Adipocyte (in vitro differentiated cells): ENCODE data around the gene FREM1.

ENCODE experiments used
- DNase-seq: peaks from one replicate; pipeline ENCODE4 v3.0.0-alpha.2; 2015; ENCODE audit warnings: low read depth
- H3K27me3 ChIP-seq: replicated peaks from 2 replicates; pipeline ENCODE4 v1.7.0; 2013; ENCODE audit warnings: mild to moderate bottlenecking, low read length, moderate library complexity; ENCODE audit not compliant: control insufficient read depth, insufficient read depth
- H3K36me3 ChIP-seq: 2 replicates; pipeline ENCODE4 v1.7.0; 2013; ENCODE audit warnings: low read length, mild to moderate bottlenecking, moderate library complexity; ENCODE audit not compliant: control insufficient read depth, insufficient read depth, severe bottlenecking
- H3K4me1 ChIP-seq: 2 replicates; pipeline ENCODE4 v1.7.0; 2013; ENCODE audit warnings: mild to moderate bottlenecking, low read length, moderate library complexity; ENCODE audit not compliant: control insufficient read depth, insufficient read depth
- H3K4me3 ChIP-seq: 2 replicates; pipeline ENCODE4 v1.7.0; 2013; ENCODE audit warnings: mild to moderate bottlenecking, low read length, moderate library complexity
- H3K9ac ChIP-seq: 2 replicates; pipeline ENCODE4 v1.7.0; 2013; ENCODE audit warnings: mild to moderate bottlenecking, low read length, moderate library complexity
- H3K9me3 ChIP-seq: 2 replicates; pipeline ENCODE4 v1.7.0; 2013; ENCODE audit warnings: mild to moderate bottlenecking, low read length, moderate library complexity; ENCODE audit not compliant: control insufficient read depth

The FREM1 gene

GRCh38 chr9:14723301-14723700 lies 186.9 kb downstream of the FREM1 start:
- no peak overlapping the region for H3K4me3 ChIP-seq
- no peaks in the 10 kb centered on the region for H3K4me1 ChIP-seq
- no peaks in the 10 kb centered on the region for H3K9me3 ChIP-seq
- no peaks in the 10 kb centered on the region for H3K36me3 ChIP-seq
- H3K27me3 ChIP-seq, result peaks cover 8% of the 10 kb centered on the region
- DNase-seq, result no peak
- no peak overlapping the region for H3K9ac ChIP-seq

GRCh38 chr9:14722391-14723035 lies 187.7 kb downstream of the FREM1 start, which contains the start of gene CER1:
Gene CER1 (minus strand): TSS chr9:14722733. CDS start chr9:14722672, 61 bp downstream.
- Histone ChIP-seq H3K4me3 (no peak within 1 kb of the TSS), H3K4me1 (no peaks in the 10 kb centered on the region), H3K9me3 (no peaks in the 10 kb centered on the region), H3K9ac (no peak within 1 kb of the TSS), H3K36me3 (no peaks in the 10 kb centered on the region), H3K27me3 (peaks cover 8% of the 10 kb centered on the region)
- no peak for DNase-seq

GRCh38 chr9:14719231-14719923 lies 190.9 kb downstream of the FREM1 start:
- no peaks in the 10 kb centered on the region for H3K36me3 ChIP-seq

GRCh38 chr9:14715102-14715501 lies 195.1 kb downstream of the FREM1 start:
- no peaks in the 10 kb centered on the region for H3K36me3 ChIP-seq
- no peaks in the 10 kb centered on the region for H3K9me3 ChIP-seq
- H3K4me3 ChIP-seq, result no peak overlapping the region
- H3K9ac ChIP-seq, result no peak overlapping the region
- H3K27me3 ChIP-seq, result peaks cover 5% of the 10 kb centered on the region
- no peaks in the 10 kb centered on the region for H3K4me1 ChIP-seq
- no peak for DNase-seq

More at GRCh38 chr9:14719231-14719923, 190.9 kb downstream of the FREM1 start:
- peaks cover 8% of the 10 kb centered on the region for H3K27me3 ChIP-seq
- no peaks in the 10 kb centered on the region for H3K9me3 ChIP-seq
- H3K9ac ChIP-seq, result no peak overlapping the region
- DNase-seq, result no peak
- H3K4me3 ChIP-seq, result no peak overlapping the region
- H3K4me1 ChIP-seq, result no peaks in the 10 kb centered on the region

- Histone ChIP-seq H3K36me3 (no peaks in the 10 kb centered on the region), H3K9me3 (peaks cover 4% of the 10 kb centered on the region), H3K27me3 (no peaks in the 10 kb centered on the region), H3K9ac (no peak overlapping the region), H3K4me1 (no peaks in the 10 kb centered on the region), H3K4me3 (no peak overlapping the region)
- no peak for DNase-seq
Observed at GRCh38 chr9:14713187-14713767, 197.0 kb downstream of the FREM1 start.

GRCh38 chr9:14710804-14711203 lies 199.4 kb downstream of the FREM1 start:
- H3K36me3 ChIP-seq, result no peaks in the 10 kb centered on the region
- H3K9me3 ChIP-seq, result peaks cover 22% of the 10 kb centered on the region
- H3K4me1 ChIP-seq, result no peaks in the 10 kb centered on the region
- no peak for DNase-seq
- no peaks in the 10 kb centered on the region for H3K27me3 ChIP-seq
- H3K4me3 ChIP-seq, result no peak overlapping the region
- no peak overlapping the region for H3K9ac ChIP-seq

GRCh38 chr9:14706530-14707140 lies 203.6 kb downstream of the FREM1 start:
- no peak for DNase-seq
- H3K4me3 ChIP-seq, result no peak overlapping the region

GRCh38 chr9:14705079-14705478 lies 205.1 kb downstream of the FREM1 start:
- no peak overlapping the region for H3K9ac ChIP-seq
- peaks cover 20% of the 10 kb centered on the region for H3K27me3 ChIP-seq
- no peak for DNase-seq
- H3K4me1 ChIP-seq, result no peaks in the 10 kb centered on the region
- H3K4me3 ChIP-seq, result no peak overlapping the region
- peaks cover 34% of the 10 kb centered on the region for H3K9me3 ChIP-seq
- H3K36me3 ChIP-seq, result no peaks in the 10 kb centered on the region

More at GRCh38 chr9:14706530-14707140, 203.6 kb downstream of the FREM1 start:
- peaks cover 9% of the 10 kb centered on the region for H3K27me3 ChIP-seq
- no peaks in the 10 kb centered on the region for H3K36me3 ChIP-seq
- H3K9me3 ChIP-seq, result peaks cover 30% of the 10 kb centered on the region
- H3K4me1 ChIP-seq, result no peaks in the 10 kb centered on the region
- H3K9ac ChIP-seq, result no peak overlapping the region

GRCh38 chr9:14704281-14704680 lies 205.9 kb downstream of the FREM1 start:
- H3K9me3 ChIP-seq, result peaks cover 30% of the 10 kb centered on the region
- no peak for DNase-seq
- H3K27me3 ChIP-seq, result peaks cover 21% of the 10 kb centered on the region
- no peaks in the 10 kb centered on the region for H3K36me3 ChIP-seq
- H3K9ac ChIP-seq, result no peak overlapping the region
- no peak overlapping the region for H3K4me3 ChIP-seq
- H3K4me1 ChIP-seq, result no peaks in the 10 kb centered on the region

- H3K27me3 ChIP-seq, result peaks cover 21% of the 10 kb centered on the region
- no peaks in the 10 kb centered on the region for H3K36me3 ChIP-seq
- H3K4me3 ChIP-seq, result no peak overlapping the region
- no peaks in the 10 kb centered on the region for H3K4me1 ChIP-seq
- peaks cover 25% of the 10 kb centered on the region for H3K9me3 ChIP-seq
- DNase-seq, result no peak
- H3K9ac ChIP-seq, result no peak overlapping the region
Observed at GRCh38 chr9:14702200-14702720, 208.0 kb downstream of the FREM1 start.
